Measurements from ENCODE around the gene PQBP1.

- TF ChIP-seq, protein P1, sequence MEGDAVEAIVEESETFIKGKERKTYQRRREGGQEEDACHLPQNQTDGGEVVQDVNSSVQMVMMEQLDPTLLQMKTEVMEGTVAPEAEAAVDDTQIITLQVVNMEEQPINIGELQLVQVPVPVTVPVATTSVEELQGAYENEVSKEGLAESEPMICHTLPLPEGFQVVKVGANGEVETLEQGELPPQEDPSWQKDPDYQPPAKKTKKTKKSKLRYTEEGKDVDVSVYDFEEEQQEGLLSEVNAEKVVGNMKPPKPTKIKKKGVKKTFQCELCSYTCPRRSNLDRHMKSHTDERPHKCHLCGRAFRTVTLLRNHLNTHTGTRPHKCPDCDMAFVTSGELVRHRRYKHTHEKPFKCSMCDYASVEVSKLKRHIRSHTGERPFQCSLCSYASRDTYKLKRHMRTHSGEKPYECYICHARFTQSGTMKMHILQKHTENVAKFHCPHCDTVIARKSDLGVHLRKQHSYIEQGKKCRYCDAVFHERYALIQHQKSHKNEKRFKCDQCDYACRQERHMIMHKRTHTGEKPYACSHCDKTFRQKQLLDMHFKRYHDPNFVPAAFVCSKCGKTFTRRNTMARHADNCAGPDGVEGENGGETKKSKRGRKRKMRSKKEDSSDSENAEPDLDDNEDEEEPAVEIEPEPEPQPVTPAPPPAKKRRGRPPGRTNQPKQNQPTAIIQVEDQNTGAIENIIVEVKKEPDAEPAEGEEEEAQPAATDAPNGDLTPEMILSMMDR (IDR thresholded peaks at IDR 0.05): peak; percentile 44 to 67 (median 60)
- TF ChIP-seq POLR2A (IDR thresholded peaks at IDR 0.05): no peak
These were observed 48.0 kb downstream of the PQBP1 start for GRCh38 chrX:48945517-48946348.
